Psoas muscle (tissue), 8 donors: ENCODE data around the gene C15orf61. TPM values are rescaled to one million over a fixed set of nuclear protein-coding genes. Genes with fewer than 3 reads are reported as not detected.

Experiments
- ATAC-seq, 4 donors: fragments of 200-7000 bp; cut with Tn5 transposase; one replicate each; pipeline ENCODE4 v1.9.1; 2020; ENCODE audit warnings: moderate library complexity in 3 of 4, mild to moderate bottlenecking in 2 of 4
- DNase-seq, 2 donors: peaks; one replicate each; pipeline ENCODE4 v3.0.0-alpha.2; 2020
- H3K27ac ChIP-seq: fragments of 200-600 bp; one replicate; pipeline ENCODE4 v1.8.0; 2022
- H3K27me3 ChIP-seq, 3 donors: fragments of 200-600 bp in 1 of 3; one replicate each; pipeline versions ENCODE4 v1.6.1 to v1.8.0; 2013 to 2022; ENCODE audit warnings: low read length in 2 of 3, mild to moderate bottlenecking in 2 of 3, moderate library complexity in 1 of 3; ENCODE audit not compliant: insufficient read depth in 3 of 3
- H3K36me3 ChIP-seq, 2 donors: fragments of 200-600 bp in 1 of 2; one replicate each; pipeline versions ENCODE4 v1.6.1 to v1.8.0; 2013 to 2022; ENCODE audit warnings: low read depth in 1 of 2, mild to moderate bottlenecking in 1 of 2, moderate library complexity in 1 of 2; ENCODE audit not compliant: insufficient read depth in 1 of 2
- H3K4me1 ChIP-seq: fragments of 200-600 bp; one replicate; pipeline ENCODE4 v1.8.0; 2022
- H3K4me3 ChIP-seq: fragments of 200-600 bp; one replicate; pipeline ENCODE4 v1.8.0; 2022; ENCODE audit warnings: mild to moderate bottlenecking
- H3K9me3 ChIP-seq: fragments of 200-600 bp; one replicate; pipeline ENCODE4 v1.8.0; 2022
- WGBS, 3 donors: extraction: QIAGEN DNeasy Blood & Tissue Kit; methylation state at CpG; one replicate each; pipeline versions ENCODE4 v1.1.6 to v1.1.7; 2013; 5-methylcytosine and 5-hydroxymethylcytosine counted together
- intact Hi-C, 2 donors: fragments of 100-400 bp; cut with DNase I; formaldehyde crosslinking; loops; one replicate each; pipeline versions ENCODE4 v1.11.0 to v1.14.2; 2022
- polyA plus RNA-seq, 3 donors: library from polyadenylated mRNA; stranded (reverse); fragments of 200-250 nt; gene quantifications; one replicate each; pipeline ENCODE4 v1.2.3, GENCODE V29; 2013
- total RNA-seq, 4 donors: library from RNA; stranded (reverse); fragmentation: NEBNext Ultra II Directional in 2 of 4; extraction: Animal tissue kit (Norgen Biotek cat#: 25700) in 2 of 4; gene quantifications; one replicate each; pipeline versions ENCODE4 v1.2.1 to v1.2.4, GENCODE V29; 2021 to 2023
- TF ChIP-seq, protein P1 (sequence below): fragments of 200-600 bp; IDR thresholded peaks from one replicate; pipeline ENCODE4 v1.8.0; 2022; ENCODE audit warnings: antibody characterized with exemption
- donor health status: healthy with polysubstance abuse.
- donor health status: DM: no; HTN: no; CAD: no; lungs with moderate emphysema.
- donor health status: Bipolar disorder and iron deficiency.
- donor health status: healthy.
- donor health status: DM: yes; HTN: yes; CAD: no.
- donor health status: DM: no; HTN: no; CAD: no.
- donor health status: DM: no; HTN: no; CAD: no.
- donor health status: DM: yes; HTN: yes; CAD: no.

C15orf61 gene
- total and polyA plus RNA-seq, 7 donors, result 6.9 to 20.9 (median 11.2) TPM

DNA sequence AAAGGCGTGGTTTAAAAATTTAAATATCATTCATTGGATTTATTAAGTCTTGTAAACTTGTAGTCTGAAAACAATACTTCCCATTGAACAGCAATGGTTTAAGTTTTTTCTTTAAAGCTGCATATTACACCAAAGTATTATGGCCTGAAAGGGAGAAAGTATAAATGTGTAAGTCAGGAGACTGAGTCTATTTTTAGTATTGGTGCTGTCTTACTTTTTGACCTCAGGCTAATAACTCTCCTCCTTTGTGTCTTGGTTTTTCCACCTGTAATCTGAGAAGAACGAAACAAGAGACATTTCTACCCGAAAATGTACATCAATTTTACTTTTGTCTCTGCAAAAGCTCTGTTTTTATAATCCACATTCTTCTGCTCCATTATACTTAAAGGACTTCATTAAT is 7.6 kb downstream of the C15orf61 start:
- peak overlapping the region; percentile 51 for H3K27ac ChIP-seq
- WGBS, 3 donors, result 59 to 77% (median 62%) methylated on average over 3 of the region's 3 CpGs
- TF ChIP-seq, protein P1, sequence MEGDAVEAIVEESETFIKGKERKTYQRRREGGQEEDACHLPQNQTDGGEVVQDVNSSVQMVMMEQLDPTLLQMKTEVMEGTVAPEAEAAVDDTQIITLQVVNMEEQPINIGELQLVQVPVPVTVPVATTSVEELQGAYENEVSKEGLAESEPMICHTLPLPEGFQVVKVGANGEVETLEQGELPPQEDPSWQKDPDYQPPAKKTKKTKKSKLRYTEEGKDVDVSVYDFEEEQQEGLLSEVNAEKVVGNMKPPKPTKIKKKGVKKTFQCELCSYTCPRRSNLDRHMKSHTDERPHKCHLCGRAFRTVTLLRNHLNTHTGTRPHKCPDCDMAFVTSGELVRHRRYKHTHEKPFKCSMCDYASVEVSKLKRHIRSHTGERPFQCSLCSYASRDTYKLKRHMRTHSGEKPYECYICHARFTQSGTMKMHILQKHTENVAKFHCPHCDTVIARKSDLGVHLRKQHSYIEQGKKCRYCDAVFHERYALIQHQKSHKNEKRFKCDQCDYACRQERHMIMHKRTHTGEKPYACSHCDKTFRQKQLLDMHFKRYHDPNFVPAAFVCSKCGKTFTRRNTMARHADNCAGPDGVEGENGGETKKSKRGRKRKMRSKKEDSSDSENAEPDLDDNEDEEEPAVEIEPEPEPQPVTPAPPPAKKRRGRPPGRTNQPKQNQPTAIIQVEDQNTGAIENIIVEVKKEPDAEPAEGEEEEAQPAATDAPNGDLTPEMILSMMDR, result no peak
- H3K9me3 ChIP-seq, result no peaks in the 10 kb centered on the region
- intact Hi-C loops, result no loop called here
- H3K27me3 ChIP-seq, result no peaks in the 10 kb centered on the region
- H3K4me3 ChIP-seq, result no peak overlapping the region
- peaks cover 42% of the 10 kb centered on the region for H3K4me1 ChIP-seq
- peaks cover 3 to 26% of the 10 kb centered on the region in 2 donors for H3K36me3 ChIP-seq
- ATAC-seq (peak in 1 of 4 donors; percentile 57), DNase-seq (no peak)

DNA sequence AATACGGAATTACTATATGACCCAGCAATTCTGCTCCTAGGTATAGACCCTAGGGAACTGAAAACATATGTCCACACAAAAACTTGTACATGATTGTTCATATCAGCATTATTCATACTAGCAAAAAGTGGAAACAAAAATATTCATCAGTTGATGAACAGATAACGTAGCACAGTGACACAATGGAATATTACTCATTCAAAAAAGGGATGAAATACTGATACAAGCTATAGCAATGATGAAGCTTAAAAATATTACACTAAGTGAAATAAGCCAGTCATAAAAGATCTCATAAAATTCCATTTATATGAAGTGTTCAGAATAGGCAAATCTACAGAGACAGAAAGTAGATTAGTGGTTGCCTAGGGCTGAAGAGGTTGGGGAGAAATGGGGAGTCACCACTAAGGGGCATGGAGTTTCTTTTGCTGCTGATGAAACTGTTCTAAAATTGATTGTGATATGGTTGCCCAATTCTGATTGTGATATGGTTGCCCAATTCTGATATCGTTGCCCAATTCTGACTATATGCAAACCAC is 10.5 kb downstream of the C15orf61 start:
- no peak for ATAC-seq
- intact Hi-C loops, result no loop called here
- Histone ChIP-seq H3K4me3 (no peak overlapping the region), H3K4me1 (peaks cover 30% of the 10 kb centered on the region), H3K27me3 (no peaks in the 10 kb centered on the region), H3K36me3 (peaks cover 3 to 19% of the 10 kb centered on the region in 2 donors), H3K27ac (no peak overlapping the region), H3K9me3 (no peaks in the 10 kb centered on the region)
- TF ChIP-seq, protein P1, result no peak
- 69 to 76% (median 72%) methylated on average over 3 of the region's 3 CpGs for WGBS, 3 donors
- DNase-seq, result no peak

DNA sequence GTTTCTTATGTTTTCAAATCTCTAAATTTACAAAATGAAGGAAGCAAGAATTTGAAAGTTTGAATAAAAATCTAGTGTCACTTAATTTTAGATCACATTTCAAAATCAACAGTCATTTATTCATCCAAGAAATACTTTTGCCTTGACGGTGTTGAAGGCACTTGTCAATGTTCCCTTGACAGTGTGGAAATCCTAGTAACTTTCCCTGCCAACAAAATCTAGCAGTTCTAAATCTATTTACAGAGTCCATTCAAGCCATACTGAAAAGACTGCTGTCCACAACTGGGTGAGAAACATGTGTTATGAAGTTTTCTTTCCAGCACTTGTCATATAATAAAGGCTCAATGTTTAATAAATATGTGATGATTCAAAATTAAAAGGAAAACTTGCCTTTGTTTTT is 12.9 kb downstream of the C15orf61 start:
- Histone ChIP-seq H3K9me3 (no peaks in the 10 kb centered on the region), H3K4me1 (peaks cover 6% of the 10 kb centered on the region), H3K27ac (no peak overlapping the region), H3K36me3 (peaks cover 3 to 9% of the 10 kb centered on the region in 2 donors), H3K4me3 (no peak overlapping the region), H3K27me3 (no peaks in the 10 kb centered on the region)
- TF ChIP-seq, protein P1, result no peak
- ATAC-seq, result peak in 3 of 4 donors; percentile 63 to 90 (median 73)
- WGBS, 3 donors, result 28 to 42% (median 32%) methylated on average over 1 of the region's 1 CpG
- DNase-seq, result no peak
- intact Hi-C loops, result no loop called here

DNA sequence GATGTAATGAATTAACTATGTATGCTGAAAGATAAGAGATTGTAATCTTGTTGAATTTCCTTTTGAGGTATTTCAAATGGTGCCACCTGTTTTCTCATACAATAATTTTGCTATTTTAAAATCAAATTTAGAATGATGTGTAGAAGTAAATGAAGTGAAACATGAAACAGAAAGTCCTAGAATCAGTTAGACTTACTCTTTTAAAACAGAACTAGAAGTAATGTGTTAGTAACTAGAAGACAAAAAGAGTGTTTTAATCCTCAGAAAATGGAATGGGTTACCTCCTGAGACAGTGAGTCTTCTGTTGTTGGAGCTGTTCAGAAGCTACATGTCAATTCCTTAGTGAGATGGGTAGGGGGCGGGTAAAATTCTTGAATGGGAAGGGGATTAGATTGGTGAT is 13.4 kb downstream of the C15orf61 start:
- H3K27ac ChIP-seq, result no peak overlapping the region
- DNase-seq (no peak), ATAC-seq (no peak)
- intact Hi-C loops, result no loop called here
- no peak overlapping the region for H3K4me3 ChIP-seq
- peaks cover 0 to 9% of the 10 kb centered on the region in 2 donors for H3K36me3 ChIP-seq
- TF ChIP-seq, protein P1, result no peak
- no peaks in the 10 kb centered on the region for H3K9me3 ChIP-seq
- H3K4me1 ChIP-seq, result peaks cover 5% of the 10 kb centered on the region
- no peaks in the 10 kb centered on the region for H3K27me3 ChIP-seq
- 89 to 100% (median 93%) methylated on average over 1 of the region's 1 CpG for WGBS, 3 donors

DNA sequence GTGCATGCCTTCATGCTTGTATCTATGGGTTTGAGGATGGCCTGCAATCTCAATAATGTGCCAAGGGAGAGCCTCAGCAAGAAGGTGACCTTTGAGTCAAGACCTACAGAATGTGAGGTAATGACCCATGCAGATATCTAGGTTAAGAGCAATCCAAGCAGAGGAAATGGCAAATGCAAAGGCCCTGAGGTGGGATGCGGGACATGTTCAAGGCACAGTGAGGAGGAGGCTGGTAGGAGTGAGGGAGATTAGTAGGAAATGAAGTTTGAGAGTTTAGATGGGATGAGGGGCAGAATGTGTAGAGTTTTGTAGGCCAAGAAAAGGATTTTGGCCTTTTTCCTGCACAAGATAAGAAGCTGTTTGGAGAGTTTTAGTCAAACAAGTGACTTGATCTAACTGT is 16.8 kb downstream of the C15orf61 start:
- H3K4me3 ChIP-seq, result no peak overlapping the region
- intact Hi-C loops, result no loop called here
- no peaks in the 10 kb centered on the region for H3K27me3 ChIP-seq
- ATAC-seq (no peak), DNase-seq (no peak)
- no peak overlapping the region for H3K27ac ChIP-seq
- TF ChIP-seq, protein P1, result no peak
- H3K9me3 ChIP-seq, result no peaks in the 10 kb centered on the region
- 100% methylated on average over 1 of the region's 1 CpG for WGBS, 3 donors
- H3K4me1 ChIP-seq, result peaks cover 5% of the 10 kb centered on the region
- no peaks in the 10 kb centered on the region for H3K36me3 ChIP-seq
